Right lobe of liver (tissue), 6 donors: Measurements from ENCODE around the gene ESPN. TPM values are rescaled to one million over a fixed set of nuclear protein-coding genes. Genes with fewer than 3 reads are reported as not detected.
"Not testable (repeated sequence)": the region's sequence is repeated elsewhere in the genome, so short reads cannot be mapped to it uniquely, and the experiment has no call there.

Source experiments
- ATAC-seq, 4 donors: fragments of 200-7000 bp; cut with Tn5 transposase; one replicate each; pipeline ENCODE4 v1.9.1; 2020; ENCODE audit warnings: mild to moderate bottlenecking in 4 of 4, moderate library complexity in 4 of 4
- DNase-seq, 3 donors: peaks; one replicate each; pipeline ENCODE4 v3.0.0-alpha.2; 2020
- H3K27ac ChIP-seq, 3 donors: fragments of 200-600 bp; one replicate each; pipeline ENCODE4 v1.8.0; 2022
- H3K27me3 ChIP-seq, 2 donors: fragments of 200-600 bp; one replicate each; pipeline ENCODE4 v1.8.0; 2022
- H3K36me3 ChIP-seq, 4 donors: fragments of 200-600 bp; sonication (generic) in 1 of 4; one replicate each; pipeline versions ENCODE4 v1.5.1 to v1.8.0; 2017 to 2022; ENCODE audit warnings: control low read depth in 1 of 4
- H3K4me1 ChIP-seq, 4 donors: fragments of 200-600 bp; sonication (generic) in 1 of 4; one replicate each; pipeline versions ENCODE4 v1.5.1 to v1.8.0; 2017 to 2022; ENCODE audit warnings: control low read depth in 1 of 4
- H3K4me3 ChIP-seq, 3 donors: fragments of 200-600 bp; one replicate each; pipeline ENCODE4 v1.8.0; 2022
- H3K9me3 ChIP-seq, 4 donors: fragments of 200-600 bp; sonication (generic) in 1 of 4; one replicate each; pipeline versions ENCODE4 v1.5.1 to v1.8.0; 2017 to 2022; ENCODE audit warnings: control low read depth in 1 of 4
- POLR2A ChIP-seq: fragments of 450-650 bp; IDR thresholded peaks from one replicate; pipeline ENCODE4 v1.6.1; 2017; ENCODE audit warnings: antibody characterized with exemption, mild to moderate bottlenecking
- WGBS: methylation state at CpG from one replicate; pipeline ENCODE4 v1.1.6; 2018; ENCODE audit warnings: low coverage, low lambda C conversion rate; ENCODE audit not compliant: insufficient coverage; ENCODE audit errors: missing lambda C conversion rate; 5-methylcytosine and 5-hydroxymethylcytosine counted together
- intact Hi-C, 2 donors: fragments of 100-400 bp; cut with DNase I; formaldehyde crosslinking; loops; one replicate each; pipeline versions ENCODE4 v1.11.2 to v1.14.1; 2022
- total RNA-seq, 6 experiments: library from RNA; depleted of rRNA in 2 of 6; stranded (reverse); fragments of >200 nt in 2 of 6; fragmentation: NEBNext Ultra II Directional in 3 of 6; extraction: Animal tissue kit (Norgen Biotek cat#: 25700) in 3 of 6; gene quantifications; one replicate each; pipeline versions ENCODE4 v1.1.0 to v1.2.4, GENCODE V29; 2016 to 2023
- TF ChIP-seq, protein P1 (sequence below), 4 donors: fragments of 200-600 bp in 3 of 4; fragments of 450-650 bp in 1 of 4; IDR thresholded peaks; one replicate each; pipeline versions ENCODE4 v1.5.1 to v1.8.0; 2016 to 2022; ENCODE audit warnings: antibody characterized with exemption in 4 of 4, mild to moderate bottlenecking in 2 of 4
- donor health status: DM: no; HTN: yes; CAD: no.
- donor health status: DM: no; HTN: no; CAD: no.
- donor health status: DM: no; HTN: no; CAD: no.
- donor health status: DM: no; HTN: yes; CAD: no.
- donor health status: DM: no; HTN: yes; CAD: no.

ESPN gene
- total RNA-seq, 6 experiments from 2014 or later = 81.6 to 149 (median 120) TPM

GRCh38 chr1:6445062-6445763 is 20.6 kb downstream of the ESPN start:
- H3K4me1 ChIP-seq = peaks cover 0 to 31% (median 11%) of the 10 kb centered on the region in 4 donors
- H3K27me3 ChIP-seq = no peaks in the 10 kb centered on the region
- intact Hi-C loops = no loop called here
- no peak overlapping the region for H3K4me3 ChIP-seq
- TF ChIP-seq POLR2A = no peak
- TF ChIP-seq, protein P1, sequence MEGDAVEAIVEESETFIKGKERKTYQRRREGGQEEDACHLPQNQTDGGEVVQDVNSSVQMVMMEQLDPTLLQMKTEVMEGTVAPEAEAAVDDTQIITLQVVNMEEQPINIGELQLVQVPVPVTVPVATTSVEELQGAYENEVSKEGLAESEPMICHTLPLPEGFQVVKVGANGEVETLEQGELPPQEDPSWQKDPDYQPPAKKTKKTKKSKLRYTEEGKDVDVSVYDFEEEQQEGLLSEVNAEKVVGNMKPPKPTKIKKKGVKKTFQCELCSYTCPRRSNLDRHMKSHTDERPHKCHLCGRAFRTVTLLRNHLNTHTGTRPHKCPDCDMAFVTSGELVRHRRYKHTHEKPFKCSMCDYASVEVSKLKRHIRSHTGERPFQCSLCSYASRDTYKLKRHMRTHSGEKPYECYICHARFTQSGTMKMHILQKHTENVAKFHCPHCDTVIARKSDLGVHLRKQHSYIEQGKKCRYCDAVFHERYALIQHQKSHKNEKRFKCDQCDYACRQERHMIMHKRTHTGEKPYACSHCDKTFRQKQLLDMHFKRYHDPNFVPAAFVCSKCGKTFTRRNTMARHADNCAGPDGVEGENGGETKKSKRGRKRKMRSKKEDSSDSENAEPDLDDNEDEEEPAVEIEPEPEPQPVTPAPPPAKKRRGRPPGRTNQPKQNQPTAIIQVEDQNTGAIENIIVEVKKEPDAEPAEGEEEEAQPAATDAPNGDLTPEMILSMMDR (IDR thresholded peaks at IDR 0.05) = peak; percentile 71 to 85 (median 76)
- H3K9me3 ChIP-seq = no peaks in the 10 kb centered on the region
- H3K36me3 ChIP-seq = no peaks in the 10 kb centered on the region
- ATAC-seq (peak; percentile 49 to 56 (median 53)), DNase-seq (peak; percentile 80 to 87 (median 86))
- 6% methylated on average over 11 of the region's 19 CpGs for whole genome bisulfite sequencing
- H3K27ac ChIP-seq = peak overlapping the region in 1 of 3 donors; percentile 33

DNA sequence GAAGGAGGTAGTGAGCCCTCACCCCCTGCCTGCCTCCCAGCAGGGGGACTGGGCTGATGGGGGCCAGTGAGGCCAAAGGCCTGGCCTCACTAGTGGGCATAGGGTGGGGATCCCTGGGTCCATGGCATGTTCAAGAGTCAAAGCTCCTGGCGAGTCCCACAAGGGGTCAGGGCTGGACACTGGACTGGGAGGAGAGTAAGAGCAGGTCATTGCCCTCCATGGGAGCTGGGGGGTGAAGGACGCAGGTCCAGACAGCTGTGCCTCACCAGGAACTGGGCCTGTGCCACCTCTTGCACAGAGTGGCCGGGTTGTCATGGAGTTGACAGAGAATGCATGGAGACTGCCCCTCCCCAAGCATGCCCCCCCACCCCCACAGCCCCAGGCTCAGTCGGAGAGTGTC is 21.4 kb downstream of the ESPN start:
- H3K36me3 ChIP-seq, H3K27me3 ChIP-seq, H3K9me3 ChIP-seq, intact Hi-C loops, H3K4me3 ChIP-seq: not testable (repeated sequence)
- peak; percentile 86 to 94 (median 93) for DNase-seq
- TF ChIP-seq, protein P1 (IDR thresholded peaks at IDR 0.05) = peak in 1 of 4 donors; percentile 17
- Histone ChIP-seq H3K4me1 (peaks cover 0 to 37% (median 11%) of the 10 kb centered on the region in 4 donors), H3K27ac (peak overlapping the region in 1 of 3 donors; percentile 80)
- ATAC-seq = peak; percentile 57 to 71 (median 67)
- 20% methylated on average over 1 of the region's 4 CpGs for WGBS

GRCh38 chr1:6446665-6447015 is 22.1 kb downstream of the ESPN start:
- Histone ChIP-seq H3K9me3 (no peaks in the 10 kb centered on the region), H3K4me1 (peaks cover 0 to 38% (median 11%) of the 10 kb centered on the region in 4 donors), H3K27me3 (no peaks in the 10 kb centered on the region), H3K4me3 (peak overlapping the region in 2 of 3 donors; percentile 58 to 59), H3K36me3 (no peaks in the 10 kb centered on the region), H3K27ac (peak overlapping the region; percentile 26 to 80 (median 70))
- TF ChIP-seq, protein P1 (IDR thresholded peaks at IDR 0.05) = no peak
- TF ChIP-seq POLR2A = no peak
- intact Hi-C loops = no loop called here
- ATAC-seq (peak in 1 of 4 donors; percentile 0), DNase-seq (peak in 1 of 3 donors; percentile 55)
- WGBS = 48% methylated on average over 2 of the region's 4 CpGs

DNA sequence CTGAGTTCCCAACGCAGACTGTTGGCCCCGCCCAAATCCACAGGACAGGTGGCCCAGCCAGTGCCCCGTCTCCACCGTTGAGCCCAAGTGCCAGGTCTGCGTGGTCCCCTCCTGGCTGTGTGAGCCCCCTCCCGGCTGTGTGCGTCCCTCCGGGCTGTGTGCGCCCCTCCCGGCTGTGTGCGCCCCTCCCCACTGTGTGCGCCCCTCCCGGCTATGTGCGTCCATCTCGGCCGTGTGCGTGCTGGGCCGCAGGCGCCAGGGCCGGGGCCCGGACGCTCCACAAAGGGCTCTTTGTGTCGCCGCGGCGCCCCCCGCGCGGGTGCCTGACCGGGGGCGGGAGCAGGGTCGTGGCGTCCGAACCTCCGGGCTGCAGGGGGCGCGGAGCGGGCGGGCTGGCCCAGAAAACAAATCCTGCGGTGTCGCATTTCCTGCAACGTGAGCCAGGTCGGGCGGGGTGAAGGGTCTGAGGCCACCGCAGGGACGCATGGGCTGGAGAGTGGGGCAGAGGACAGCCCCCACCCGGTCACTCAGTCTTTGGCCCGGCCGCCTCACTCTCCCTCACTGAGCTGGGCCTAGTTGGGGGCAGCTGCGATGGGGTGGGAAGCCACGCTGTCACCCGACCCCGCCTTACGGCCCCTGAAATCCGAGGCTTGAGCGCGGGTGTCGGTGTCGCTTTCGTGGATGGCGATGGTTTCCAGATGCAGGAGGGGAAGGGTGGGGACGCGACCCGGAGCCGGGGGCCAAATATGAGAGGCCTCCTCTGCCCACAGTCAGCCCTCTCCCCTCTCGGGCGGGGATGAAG is 22.6 kb downstream of the ESPN start:
- Histone ChIP-seq H3K27me3 (no peaks in the 10 kb centered on the region), H3K36me3 (no peaks in the 10 kb centered on the region), H3K4me3 (peak overlapping the region; percentile 27 to 59 (median 58)), H3K9me3 (no peaks in the 10 kb centered on the region), H3K4me1 (peaks cover 0 to 43% (median 12%) of the 10 kb centered on the region in 4 donors), H3K27ac (peak overlapping the region; percentile 26 to 80 (median 70))
- ATAC-seq (no peak), DNase-seq (peak in 1 of 3 donors; percentile 69)
- intact Hi-C loops = no loop called here
- TF ChIP-seq, protein P1 (IDR thresholded peaks at IDR 0.05) = no peak
- no peak for TF ChIP-seq POLR2A
- WGBS = 1% methylated on average over 18 of the region's 67 CpGs
